H9 (cell line): Measurements from ENCODE around the gene MACC1. TPM values are rescaled to one million over a fixed set of nuclear protein-coding genes. Genes with fewer than 3 reads are reported as not detected.

Experiments
- DNase-seq: peaks from one replicate; pipeline ENCODE4 v3.0.0-alpha.2; 2017
- H2AFZ ChIP-seq: one replicate; pipeline ENCODE4 v1.6.1; 2013; ENCODE audit warnings: mild to moderate bottlenecking, low read length, control low read depth, moderate library complexity
- H2AK5ac ChIP-seq: 2 replicates; pipeline ENCODE4 v1.6.1; 2013; ENCODE audit warnings: low read length, control low read depth, mixed read lengths; ENCODE audit not compliant: insufficient read length
- H2BK120ac ChIP-seq: one replicate; pipeline ENCODE4 v1.6.1; 2013; ENCODE audit warnings: low read depth, mild to moderate bottlenecking, low read length, control low read depth, inconsistent platforms; ENCODE audit not compliant: poor library complexity, severe bottlenecking
- H2BK12ac ChIP-seq: 2 replicates; pipeline ENCODE4 v1.6.1; 2013; ENCODE audit warnings: low read length, control low read depth, mixed read lengths, low read depth; ENCODE audit not compliant: insufficient read length
- H2BK15ac ChIP-seq: 2 replicates; pipeline ENCODE4 v1.6.1; 2013; ENCODE audit warnings: low read depth, low read length, control low read depth
- H2BK20ac ChIP-seq: one replicate; pipeline ENCODE4 v1.6.1; 2013; ENCODE audit warnings: low read depth, mild to moderate bottlenecking, low read length, control low read depth, inconsistent platforms; ENCODE audit not compliant: poor library complexity, severe bottlenecking
- H2BK5ac ChIP-seq: 2 replicates; pipeline ENCODE4 v1.6.1; 2013; ENCODE audit warnings: low read length, control low read depth, mixed read lengths; ENCODE audit not compliant: insufficient read length
- H3K14ac ChIP-seq: 2 replicates; pipeline ENCODE4 v1.6.1; 2013; ENCODE audit warnings: low read length, control low read depth; ENCODE audit not compliant: insufficient read depth
- H3K18ac ChIP-seq: 2 replicates; pipeline ENCODE4 v1.6.1; 2013; ENCODE audit warnings: low read depth, mild to moderate bottlenecking, mixed read lengths, low read length, control low read depth; ENCODE audit not compliant: insufficient read length
- H3K23ac ChIP-seq: 2 replicates; pipeline ENCODE4 v1.6.1; 2013; ENCODE audit warnings: low read length, control low read depth, mixed read lengths, low read depth; ENCODE audit not compliant: insufficient read length
- H3K23me2 ChIP-seq: 2 replicates; pipeline ENCODE4 v1.6.1; 2013; ENCODE audit warnings: low read depth, mild to moderate bottlenecking, mixed read lengths, low read length, control low read depth; ENCODE audit not compliant: insufficient read length, poor library complexity, severe bottlenecking
- H3K27ac ChIP-seq: 2 replicates; pipeline ENCODE4 v1.5.1; 2013; ENCODE audit warnings: low read length, control low read depth, mixed read lengths, low read depth; ENCODE audit not compliant: insufficient read length
- H3K27me3 ChIP-seq: 2 replicates; pipeline ENCODE4 v1.6.1; 2013; ENCODE audit warnings: low read length, control low read depth, inconsistent platforms; ENCODE audit not compliant: insufficient read depth
- H3K4ac ChIP-seq: 2 replicates; pipeline ENCODE4 v1.6.1; 2013; ENCODE audit warnings: low read depth, mild to moderate bottlenecking, control low read depth, inconsistent platforms, low read length, moderate library complexity
- H3K4me1 ChIP-seq: 2 replicates; pipeline ENCODE4 v1.6.1; 2013; ENCODE audit warnings: low read length, control low read depth, inconsistent platforms; ENCODE audit not compliant: insufficient read depth
- H3K4me2 ChIP-seq: 2 replicates; pipeline ENCODE4 v1.6.1; 2013; ENCODE audit warnings: low read length, control low read depth, mixed read lengths; ENCODE audit not compliant: insufficient read length, insufficient read depth
- H3K56ac ChIP-seq: 2 replicates; pipeline ENCODE4 v1.6.1; 2013; ENCODE audit warnings: low read depth, mild to moderate bottlenecking, mixed read lengths, low read length, control low read depth; ENCODE audit not compliant: insufficient read length
- H3K79me1 ChIP-seq: 2 replicates; pipeline ENCODE4 v1.6.1; 2013; ENCODE audit warnings: low read depth, mild to moderate bottlenecking, moderate library complexity, low read length, control low read depth, inconsistent platforms; ENCODE audit not compliant: insufficient read depth, poor library complexity, severe bottlenecking
- H3K79me2 ChIP-seq: 2 replicates; pipeline ENCODE4 v1.6.1; 2013; ENCODE audit warnings: low read length, control low read depth, inconsistent platforms; ENCODE audit not compliant: insufficient read depth
- H3K9ac ChIP-seq: 2 replicates; pipeline ENCODE4 v1.6.1; 2013; ENCODE audit warnings: low read length, control low read depth, mixed read lengths; ENCODE audit not compliant: insufficient read length; ENCODE audit errors: extremely low read depth
- H3K9me3 ChIP-seq: one replicate; pipeline ENCODE4 v1.6.1; 2013; ENCODE audit warnings: low read depth, low read length, inconsistent platforms; ENCODE audit not compliant: control insufficient read depth
- H3T11ph ChIP-seq: one replicate; pipeline ENCODE4 v1.6.1; 2013; ENCODE audit warnings: mild to moderate bottlenecking, low read length, control low read depth, inconsistent platforms
- H4K20me1 ChIP-seq: one replicate; pipeline ENCODE4 v1.6.1; 2013; ENCODE audit not compliant: control insufficient read depth, insufficient read length, insufficient read depth
- H4K5ac ChIP-seq: 2 replicates; pipeline ENCODE4 v1.6.1; 2013; ENCODE audit warnings: low read depth, mild to moderate bottlenecking, mixed read lengths, low read length, control low read depth; ENCODE audit not compliant: insufficient read length
- H4K8ac ChIP-seq: replicated peaks from 2 replicates; pipeline ENCODE4 v1.6.1; 2013; ENCODE audit warnings: low read length, control low read depth, mixed read lengths, low read depth; ENCODE audit not compliant: insufficient read length
- H4K91ac ChIP-seq: 2 replicates; pipeline ENCODE4 v1.6.1; 2013; ENCODE audit warnings: low read depth, mild to moderate bottlenecking, moderate library complexity, mixed read lengths, low read length, control low read depth; ENCODE audit not compliant: insufficient read length
- H3K27ac Mint-ChIP-seq, 3 experiments: 2 replicates in 2 of 3; 3 replicates in 1 of 3; pipeline ENCODE4 v1.8.0; 2020 to 2021; ENCODE audit warnings: mixed read lengths in 3 of 3, mild to moderate bottlenecking in 1 of 3, moderate library complexity in 1 of 3
- H3K27me3 Mint-ChIP-seq: 2 replicates; pipeline ENCODE4 v1.8.0; 2021; ENCODE audit warnings: low read depth, mild to moderate bottlenecking, moderate library complexity, mixed read lengths
- H3K36me3 Mint-ChIP-seq, 3 experiments: 2 replicates in 2 of 3; 3 replicates in 1 of 3; pipeline ENCODE4 v1.8.0; 2020 to 2021; ENCODE audit warnings: low read depth in 3 of 3, mixed read lengths in 3 of 3; ENCODE audit not compliant: insufficient read depth in 1 of 3
- H3K4me1 Mint-ChIP-seq, 2 experiments: 2 replicates each; pipeline ENCODE4 v1.8.0; 2020; ENCODE audit warnings: mixed read lengths in 2 of 2
- H3K4me3 Mint-ChIP-seq, 2 experiments: 2 replicates in 1 of 2; 3 replicates in 1 of 2; pipeline ENCODE4 v1.8.0; 2020 to 2021; ENCODE audit warnings: mild to moderate bottlenecking in 2 of 2, mixed read lengths in 2 of 2, moderate library complexity in 1 of 2
- H3K9me3 Mint-ChIP-seq, 2 experiments: 2 replicates in 1 of 2; 3 replicates in 1 of 2; pipeline ENCODE4 v1.8.0; 2020; ENCODE audit warnings: mild to moderate bottlenecking in 2 of 2, mixed read lengths in 2 of 2, moderate library complexity in 1 of 2
- WGBS: extraction: QIAGEN DNeasy Blood & Tissue Kit; methylation state at CpG from one replicate; pipeline ENCODE4 v1.1.7; 2013; ENCODE audit warnings: missing lambda C conversion rate, low lambda C conversion rate, mixed read lengths; ENCODE audit not compliant: insufficient read length; ENCODE audit errors: extremely low coverage; 5-methylcytosine and 5-hydroxymethylcytosine counted together
- total RNA-seq: library from RNA; stranded (reverse); gene quantifications from 2 replicates; pipeline ENCODE4 v1.2.1, GENCODE V29; 2021
- TF ChIP-seq, protein P1 (sequence below): fragments of 200-600 bp; sonication (generic); conservative IDR thresholded peaks from 3 replicates; pipeline ENCODE4 v1.8.0; 2021; ENCODE audit warnings: antibody characterized with exemption, mild to moderate bottlenecking

The MACC1 gene
- total RNA-seq, 1 experiment from 2014 or later = 11.0 TPM

DNA sequence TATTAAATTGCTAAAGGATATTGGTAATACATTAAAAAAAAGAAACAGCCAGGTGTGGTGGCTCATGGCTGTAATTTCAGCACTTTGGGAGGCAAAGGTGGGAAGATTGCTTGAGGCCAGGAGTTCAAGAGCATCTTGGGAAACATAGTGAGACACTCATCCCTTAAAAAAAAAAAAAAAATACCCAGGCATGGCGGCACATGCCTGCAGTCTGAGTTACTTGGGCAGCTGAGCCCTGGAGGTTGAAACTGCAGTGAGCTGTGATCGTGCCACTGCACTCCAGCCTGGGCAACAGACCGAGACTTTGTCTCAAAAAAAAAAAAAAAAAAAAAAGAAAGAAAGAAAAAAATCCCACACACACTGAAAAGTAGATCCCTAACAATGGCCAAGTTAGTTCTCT, 59.7 kb downstream of the MACC1 start:
- WGBS = no CpG with 5 or more reads among the region's 3 CpGs
- Histone ChIP-seq H2BK5ac (no peak overlapping the region), H3K4me2 (no peak overlapping the region), H3K18ac (no peak overlapping the region), H3K9me3 (no peaks in the 10 kb centered on the region), H2BK12ac (no peak overlapping the region), H3K27me3 (no peaks in the 10 kb centered on the region), H2BK15ac (no peak overlapping the region), H3K9ac (no peak overlapping the region), H3K4ac (no peak overlapping the region), H4K5ac (no peak overlapping the region), H3K23ac (no peak overlapping the region), H3K4me1 (no peaks in the 10 kb centered on the region), H3K14ac (no peak overlapping the region), H4K91ac (no peak overlapping the region), H3K23me2 (no peaks in the 10 kb centered on the region), H4K8ac (no peak overlapping the region), H3K27ac (no peak overlapping the region), H2BK120ac (no peak overlapping the region), H2BK20ac (no peak overlapping the region), H3K56ac (no peak overlapping the region), H4K20me1 (no peaks in the 10 kb centered on the region), H3K79me2 (no peaks in the 10 kb centered on the region), H3T11ph (no peak overlapping the region), H2AFZ (no peak overlapping the region), H2AK5ac (no peak overlapping the region), H3K79me1 (no peaks in the 10 kb centered on the region)
- peaks cover 4 to 12% (median 8%) of the 10 kb centered on the region in 3 experiments; a peak in 6 of 7 replicates for H3K36me3 Mint-ChIP-seq
- TF ChIP-seq, protein P1, sequence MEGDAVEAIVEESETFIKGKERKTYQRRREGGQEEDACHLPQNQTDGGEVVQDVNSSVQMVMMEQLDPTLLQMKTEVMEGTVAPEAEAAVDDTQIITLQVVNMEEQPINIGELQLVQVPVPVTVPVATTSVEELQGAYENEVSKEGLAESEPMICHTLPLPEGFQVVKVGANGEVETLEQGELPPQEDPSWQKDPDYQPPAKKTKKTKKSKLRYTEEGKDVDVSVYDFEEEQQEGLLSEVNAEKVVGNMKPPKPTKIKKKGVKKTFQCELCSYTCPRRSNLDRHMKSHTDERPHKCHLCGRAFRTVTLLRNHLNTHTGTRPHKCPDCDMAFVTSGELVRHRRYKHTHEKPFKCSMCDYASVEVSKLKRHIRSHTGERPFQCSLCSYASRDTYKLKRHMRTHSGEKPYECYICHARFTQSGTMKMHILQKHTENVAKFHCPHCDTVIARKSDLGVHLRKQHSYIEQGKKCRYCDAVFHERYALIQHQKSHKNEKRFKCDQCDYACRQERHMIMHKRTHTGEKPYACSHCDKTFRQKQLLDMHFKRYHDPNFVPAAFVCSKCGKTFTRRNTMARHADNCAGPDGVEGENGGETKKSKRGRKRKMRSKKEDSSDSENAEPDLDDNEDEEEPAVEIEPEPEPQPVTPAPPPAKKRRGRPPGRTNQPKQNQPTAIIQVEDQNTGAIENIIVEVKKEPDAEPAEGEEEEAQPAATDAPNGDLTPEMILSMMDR = no peak
- no peaks in the 10 kb centered on the region for H3K27me3 Mint-ChIP-seq
- no peak overlapping the region for H3K27ac Mint-ChIP-seq
- H3K4me3 Mint-ChIP-seq = no peak overlapping the region
- peaks cover 0 to 10% of the 10 kb centered on the region in 2 experiments; a peak in 1 of 4 replicates for H3K4me1 Mint-ChIP-seq
- H3K9me3 Mint-ChIP-seq = no peaks in the 10 kb centered on the region
- no peak for DNase-seq
